Panc1 (cell line): Measurements from ENCODE around the gene KCNK10. TPM values are rescaled to one million over a fixed set of nuclear protein-coding genes. Genes with fewer than 3 reads are reported as not detected.

Experiments used
- ATAC-seq: fragments of 200-7000 bp; cut with Tn5 transposase; 2 replicates; pipeline ENCODE4 v1.9.1; 2020; ENCODE audit warnings: mild to moderate bottlenecking, moderate library complexity
- BruUV-seq: library from RNA; stranded (reverse); fragments of 400-500 nt; replicated peaks from 2 replicates; lab custom pipeline; 2021; lab: Mats Ljungman, UMichigan
- CTCF ChIA-PET: fragments of 300-600 bp; sonication (Branson Sonifier 250); formaldehyde crosslinking; loops from one replicate; lab custom pipeline; 2022; ENCODE audit warnings: antibody characterized with exemption; lab: Charles Lee
- POLR2A ChIA-PET: fragments of 300-600 bp; sonication (Branson Sonifier 250); formaldehyde crosslinking; loops from one replicate; lab custom pipeline; 2022; ENCODE audit warnings: antibody characterized with exemption; lab: Charles Lee
- DNase-seq: peaks from one replicate; pipeline ENCODE4 v3.0.0-alpha.2; 2010; ENCODE audit warnings: low read depth, low spot score
- H3K27ac ChIP-seq: 2 replicates; pipeline ENCODE4 v1.5.1; 2011; ENCODE audit warnings: mild to moderate bottlenecking, low read length, inconsistent platforms
- H3K27me3 ChIP-seq: fragments of 200-500 bp; sonication (Bioruptor generic); 2 replicates; pipeline ENCODE4 v1.6.0; 2014; ENCODE audit warnings: low read length, inconsistent platforms; ENCODE audit not compliant: control insufficient read depth, insufficient read depth
- H3K36me3 ChIP-seq: fragments of 200-500 bp; sonication (Bioruptor generic); 2 replicates; pipeline ENCODE4 v1.5.1; 2014; ENCODE audit warnings: inconsistent platforms, mild to moderate bottlenecking, low read length, moderate library complexity; ENCODE audit not compliant: control insufficient read depth, insufficient read depth
- H3K4me1 ChIP-seq: 2 replicates; pipeline ENCODE4 v1.5.1; 2011; ENCODE audit warnings: inconsistent platforms, mild to moderate bottlenecking, low read length, moderate library complexity; ENCODE audit not compliant: control insufficient read depth, insufficient read depth
- H3K4me3 ChIP-seq, 2 experiments: 2 replicates each; pipeline ENCODE4 v1.5.1; 2011 to 2012; ENCODE audit warnings: low read depth in 2 of 2, low read length in 2 of 2, mild to moderate bottlenecking in 2 of 2, inconsistent platforms in 1 of 2, moderate library complexity in 1 of 2
- H3K9me3 ChIP-seq: fragments of 200-500 bp; sonication (Bioruptor generic); 2 replicates; pipeline ENCODE4 v1.5.1; 2014; ENCODE audit warnings: low read depth, mild to moderate bottlenecking, inconsistent platforms, low read length, moderate library complexity; ENCODE audit not compliant: control insufficient read depth, insufficient read depth
- POLR2AphosphoS5 ChIP-seq: IDR thresholded peaks from 2 replicates; pipeline ENCODE4 v1.6.1; 2012; ENCODE audit warnings: mild to moderate bottlenecking, low read depth, low read length, moderate library complexity
- SIN3A ChIP-seq: IDR thresholded peaks from 2 replicates; pipeline ENCODE4 v1.6.1; 2012; ENCODE audit warnings: low read depth, mild to moderate bottlenecking, low read length, moderate library complexity, borderline replicate concordance; ENCODE audit not compliant: insufficient read depth
- TCF7L2 ChIP-seq: IDR thresholded peaks from 2 replicates; pipeline ENCODE4 v1.6.1; 2011; ENCODE audit warnings: mild to moderate bottlenecking, low read depth, low read length, inconsistent platforms
- in situ Hi-C: cut with HindIII; loops from 2 replicates; pipeline ENCODE4 v1.10.0; 2016; ENCODE audit warnings: low sequenced_read_pairs, low pct_unique_long_range_greater_than_20kb
- intact Hi-C: fragments of 100-400 bp; cut with micrococcal nuclease; formaldehyde crosslinking; loops from one replicate; pipeline ENCODE4 v1.10.0; 2022; ENCODE audit not compliant: unreplicated experiment
- total RNA-seq: library from RNA; stranded (reverse); gene quantifications from one replicate; pipeline ENCODE4 v1.2.1, GENCODE V29; 2021; ENCODE audit not compliant: unreplicated experiment
- TF ChIP-seq, protein P1 (sequence below): fragments of 450-650 bp; IDR thresholded peaks from 2 replicates; pipeline ENCODE4 v1.5.1; 2017; ENCODE audit warnings: mild to moderate bottlenecking
- TF ChIP-seq, protein P2 (sequence below), 2 experiments: IDR thresholded peaks; 2 replicates each; pipeline ENCODE4 v1.6.1; 2011 to 2012; ENCODE audit warnings: low read depth in 2 of 2, control low read depth in 1 of 2, low read length in 1 of 2, mild to moderate bottlenecking in 1 of 2, moderate library complexity in 1 of 2; ENCODE audit not compliant: insufficient read depth in 1 of 2

Gene KCNK10
- total RNA-seq, 1 experiment from 2014 or later, result 0.28 TPM

DNA sequence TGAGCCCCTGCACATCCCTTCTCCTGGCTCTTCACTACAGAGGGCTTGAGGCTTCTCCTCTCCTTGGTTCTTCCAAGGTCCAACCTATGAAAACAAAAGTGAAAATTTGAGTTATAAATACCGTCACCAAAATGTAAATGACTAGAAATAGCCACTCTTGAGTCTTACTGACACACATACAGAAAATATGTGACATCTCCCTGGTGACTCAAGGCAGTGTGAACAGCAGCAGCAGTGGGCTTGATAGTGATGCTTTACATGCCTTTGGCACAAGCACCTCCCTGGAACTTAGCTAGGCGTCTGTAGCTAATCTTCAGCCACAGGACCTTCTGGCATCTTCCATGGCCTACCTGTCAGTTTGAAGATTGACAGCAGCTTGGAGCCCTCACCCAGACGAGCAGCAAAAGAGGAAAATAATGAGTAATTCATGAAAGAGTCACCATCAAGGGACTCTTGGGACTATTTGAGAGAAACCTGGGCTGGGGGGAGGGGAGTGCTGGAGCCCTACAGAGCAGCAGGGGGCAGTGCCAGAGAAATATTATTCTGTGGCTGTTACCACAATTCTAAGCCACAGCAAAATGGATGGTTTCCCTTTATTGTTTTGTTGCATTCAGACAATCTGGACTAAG is 158.0 kb downstream of the KCNK10 start:
- ATAC-seq, result no peak
- TF ChIP-seq POLR2AphosphoS5 (no peak), SIN3A (no peak), TCF7L2 (no peak)
- TF ChIP-seq, protein P1, sequence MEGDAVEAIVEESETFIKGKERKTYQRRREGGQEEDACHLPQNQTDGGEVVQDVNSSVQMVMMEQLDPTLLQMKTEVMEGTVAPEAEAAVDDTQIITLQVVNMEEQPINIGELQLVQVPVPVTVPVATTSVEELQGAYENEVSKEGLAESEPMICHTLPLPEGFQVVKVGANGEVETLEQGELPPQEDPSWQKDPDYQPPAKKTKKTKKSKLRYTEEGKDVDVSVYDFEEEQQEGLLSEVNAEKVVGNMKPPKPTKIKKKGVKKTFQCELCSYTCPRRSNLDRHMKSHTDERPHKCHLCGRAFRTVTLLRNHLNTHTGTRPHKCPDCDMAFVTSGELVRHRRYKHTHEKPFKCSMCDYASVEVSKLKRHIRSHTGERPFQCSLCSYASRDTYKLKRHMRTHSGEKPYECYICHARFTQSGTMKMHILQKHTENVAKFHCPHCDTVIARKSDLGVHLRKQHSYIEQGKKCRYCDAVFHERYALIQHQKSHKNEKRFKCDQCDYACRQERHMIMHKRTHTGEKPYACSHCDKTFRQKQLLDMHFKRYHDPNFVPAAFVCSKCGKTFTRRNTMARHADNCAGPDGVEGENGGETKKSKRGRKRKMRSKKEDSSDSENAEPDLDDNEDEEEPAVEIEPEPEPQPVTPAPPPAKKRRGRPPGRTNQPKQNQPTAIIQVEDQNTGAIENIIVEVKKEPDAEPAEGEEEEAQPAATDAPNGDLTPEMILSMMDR, result no peak
- TF ChIP-seq, protein P2, sequence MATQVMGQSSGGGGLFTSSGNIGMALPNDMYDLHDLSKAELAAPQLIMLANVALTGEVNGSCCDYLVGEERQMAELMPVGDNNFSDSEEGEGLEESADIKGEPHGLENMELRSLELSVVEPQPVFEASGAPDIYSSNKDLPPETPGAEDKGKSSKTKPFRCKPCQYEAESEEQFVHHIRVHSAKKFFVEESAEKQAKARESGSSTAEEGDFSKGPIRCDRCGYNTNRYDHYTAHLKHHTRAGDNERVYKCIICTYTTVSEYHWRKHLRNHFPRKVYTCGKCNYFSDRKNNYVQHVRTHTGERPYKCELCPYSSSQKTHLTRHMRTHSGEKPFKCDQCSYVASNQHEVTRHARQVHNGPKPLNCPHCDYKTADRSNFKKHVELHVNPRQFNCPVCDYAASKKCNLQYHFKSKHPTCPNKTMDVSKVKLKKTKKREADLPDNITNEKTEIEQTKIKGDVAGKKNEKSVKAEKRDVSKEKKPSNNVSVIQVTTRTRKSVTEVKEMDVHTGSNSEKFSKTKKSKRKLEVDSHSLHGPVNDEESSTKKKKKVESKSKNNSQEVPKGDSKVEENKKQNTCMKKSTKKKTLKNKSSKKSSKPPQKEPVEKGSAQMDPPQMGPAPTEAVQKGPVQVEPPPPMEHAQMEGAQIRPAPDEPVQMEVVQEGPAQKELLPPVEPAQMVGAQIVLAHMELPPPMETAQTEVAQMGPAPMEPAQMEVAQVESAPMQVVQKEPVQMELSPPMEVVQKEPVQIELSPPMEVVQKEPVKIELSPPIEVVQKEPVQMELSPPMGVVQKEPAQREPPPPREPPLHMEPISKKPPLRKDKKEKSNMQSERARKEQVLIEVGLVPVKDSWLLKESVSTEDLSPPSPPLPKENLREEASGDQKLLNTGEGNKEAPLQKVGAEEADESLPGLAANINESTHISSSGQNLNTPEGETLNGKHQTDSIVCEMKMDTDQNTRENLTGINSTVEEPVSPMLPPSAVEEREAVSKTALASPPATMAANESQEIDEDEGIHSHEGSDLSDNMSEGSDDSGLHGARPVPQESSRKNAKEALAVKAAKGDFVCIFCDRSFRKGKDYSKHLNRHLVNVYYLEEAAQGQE (IDR thresholded peaks at IDR 0.05; ENCODE audit: insufficient read depth in 1 of 2, low read depth in 2 of 2, low read length in 1 of 2), result no peak
- no peak for DNase-seq
- Histone ChIP-seq H3K4me3 (no peak overlapping the region), H3K4me1 (no peaks in the 10 kb centered on the region), H3K9me3 (no peaks in the 10 kb centered on the region), H3K27me3 (peaks cover 2% of the 10 kb centered on the region; the same call in 1 of the 2 replicates), H3K27ac (no peak overlapping the region), H3K36me3 (no peaks in the 10 kb centered on the region)
- intact Hi-C loops, result no loop called here
- ChIA-PET POLR2A (no interaction called here), CTCF (no interaction called here)
- in situ Hi-C loops, result no loop called here
- no TSS peak for BruUV-seq

DNA sequence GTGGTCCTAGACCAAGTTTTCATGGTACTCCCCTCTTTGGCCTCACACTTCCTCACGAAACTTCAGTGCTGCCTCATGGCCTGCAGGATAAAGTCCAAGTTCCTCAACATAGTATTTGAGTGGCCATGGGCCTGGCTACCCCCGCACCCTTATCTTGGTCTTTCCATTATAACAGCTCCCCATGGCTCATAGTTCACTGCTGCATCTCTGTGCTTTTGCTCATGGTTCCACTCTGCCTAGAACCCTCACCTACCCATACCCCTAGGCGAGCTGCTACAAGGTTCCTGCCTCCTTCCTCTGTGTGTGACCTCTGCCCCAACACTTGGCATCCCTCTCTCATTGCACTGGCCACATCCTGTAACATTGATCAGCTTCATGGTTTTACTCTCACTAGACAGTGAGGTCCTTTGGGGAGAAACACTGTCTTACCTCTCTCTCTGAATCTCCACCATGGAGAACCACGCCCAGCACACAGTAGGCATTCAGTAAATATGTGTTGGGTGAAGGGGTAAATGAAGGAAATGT is 159.3 kb downstream of the KCNK10 start:
- in situ Hi-C loops (no loop called here), intact Hi-C loops (no loop called here)
- Histone ChIP-seq H3K4me3 (no peak overlapping the region), H3K36me3 (no peaks in the 10 kb centered on the region), H3K27me3 (peaks cover 2% of the 10 kb centered on the region; the same call in 1 of the 2 replicates), H3K27ac (no peak overlapping the region), H3K4me1 (no peaks in the 10 kb centered on the region), H3K9me3 (no peaks in the 10 kb centered on the region)
- TF ChIP-seq, protein P1, result no peak
- TF ChIP-seq SIN3A (no peak), TCF7L2 (no peak), POLR2AphosphoS5 (no peak)
- TF ChIP-seq, protein P2 (IDR thresholded peaks at IDR 0.05; ENCODE audit: insufficient read depth in 1 of 2, low read depth in 2 of 2, low read length in 1 of 2), result no peak
- ATAC-seq (no peak), DNase-seq (no peak)
- no TSS peak for BruUV-seq
- POLR2A ChIA-PET, result no interaction called here
- CTCF ChIA-PET, result no interaction called here
